Type B pancreatic cell (in vitro differentiated cells): ENCODE measurements around the gene IL1RAPL2. TPM values are rescaled to one million over a fixed set of nuclear protein-coding genes. Genes with fewer than 3 reads are reported as not detected.
"Not testable (repeated sequence)": the region's sequence is repeated elsewhere in the genome, so short reads cannot be mapped to it uniquely, and the experiment has no call there.

Experiments used
- DNase-seq: peaks from one replicate; pipeline ENCODE4 v3.0.0; 2021; ENCODE audit warnings: mixed read lengths; ENCODE audit not compliant: unreplicated experiment; ENCODE audit errors: extremely low spot score
- H3K27ac Mint-ChIP-seq: 2 replicates; pipeline ENCODE4 v1.8.0; 2021; ENCODE audit warnings: mild to moderate bottlenecking, mixed read lengths
- H3K27me3 Mint-ChIP-seq: 2 replicates; pipeline ENCODE4 v1.8.0; 2021; ENCODE audit warnings: mixed read lengths
- H3K36me3 Mint-ChIP-seq: 2 replicates; pipeline ENCODE4 v1.8.0; 2021; ENCODE audit warnings: mixed read lengths
- H3K4me1 Mint-ChIP-seq: one replicate; pipeline ENCODE4 v1.8.0; 2021; ENCODE audit warnings: mixed read lengths; ENCODE audit not compliant: unreplicated experiment
- H3K4me3 Mint-ChIP-seq: 2 replicates; pipeline ENCODE4 v1.8.0; 2021; ENCODE audit warnings: mild to moderate bottlenecking, mixed read lengths
- H3K9me3 Mint-ChIP-seq: 2 replicates; pipeline ENCODE4 v1.8.0; 2021; ENCODE audit warnings: mixed read lengths
- CTCF ChIP-seq: fragments of 200-600 bp; sonication (generic); conservative IDR thresholded peaks from 2 replicates; pipeline ENCODE4 v1.5.0; 2021; ENCODE audit warnings: antibody characterized with exemption, mild to moderate bottlenecking
- total RNA-seq: library from RNA; stranded (reverse); gene quantifications from 2 replicates; pipeline ENCODE4 v1.2.1, GENCODE V29; 2021; ENCODE audit warnings: low replicate concordance

The IL1RAPL2 gene
- total RNA-seq, 1 donor from 2014 or later, result 4.5 TPM

- no peak for TF ChIP-seq CTCF
- Mint-ChIP-seq H3K9me3 (peaks cover 3% of the 10 kb centered on the region), H3K4me3 (no peak overlapping the region), H3K27me3 (no peaks in the 10 kb centered on the region), H3K4me1 (no peaks in the 10 kb centered on the region), H3K36me3 (no peaks in the 10 kb centered on the region), H3K27ac (no peak overlapping the region)
- DNase-seq, result no peak
These were observed 440.1 kb downstream of the IL1RAPL2 start for GRCh38 chrX:105006103-105006502.

GRCh38 chrX:105006996-105007395 is 441.0 kb downstream of the IL1RAPL2 start:
- no peaks in the 10 kb centered on the region for H3K27me3 Mint-ChIP-seq
- no peak overlapping the region for H3K4me3 Mint-ChIP-seq
- H3K9me3 Mint-ChIP-seq, result peaks cover 3% of the 10 kb centered on the region
- no peak overlapping the region for H3K27ac Mint-ChIP-seq
- DNase-seq, result no peak
- no peaks in the 10 kb centered on the region for H3K4me1 Mint-ChIP-seq
- TF ChIP-seq CTCF, result no peak
- no peaks in the 10 kb centered on the region for H3K36me3 Mint-ChIP-seq

- Mint-ChIP-seq H3K36me3 (no peaks in the 10 kb centered on the region), H3K9me3 (no peaks in the 10 kb centered on the region), H3K4me1 (peaks cover 4% of the 10 kb centered on the region), H3K27me3 (no peaks in the 10 kb centered on the region), H3K27ac (no peak overlapping the region), H3K4me3 (no peak overlapping the region)
- no peak for TF ChIP-seq CTCF
- DNase-seq, result no peak
These were observed 447.7 kb downstream of the IL1RAPL2 start for GRCh38 chrX:105013719-105014118.

GRCh38 chrX:105017641-105018040 is 451.6 kb downstream of the IL1RAPL2 start:
- no peak for TF ChIP-seq CTCF
- Mint-ChIP-seq H3K4me3 (no peak overlapping the region), H3K36me3 (no peaks in the 10 kb centered on the region), H3K27ac (peak overlapping the region; percentile 67), H3K4me1 (peaks cover 4% of the 10 kb centered on the region), H3K9me3 (no peaks in the 10 kb centered on the region), H3K27me3 (no peaks in the 10 kb centered on the region)
- no peak for DNase-seq

- Mint-ChIP-seq H3K27me3 (no peaks in the 10 kb centered on the region), H3K4me3 (no peak overlapping the region), H3K9me3 (no peaks in the 10 kb centered on the region), H3K4me1 (peaks cover 4% of the 10 kb centered on the region), H3K27ac (no peak overlapping the region), H3K36me3 (no peaks in the 10 kb centered on the region)
- no peak for TF ChIP-seq CTCF
- no peak for DNase-seq
These were observed 452.9 kb downstream of the IL1RAPL2 start for GRCh38 chrX:105018865-105019264.

- H3K9me3 Mint-ChIP-seq, H3K36me3 Mint-ChIP-seq, DNase-seq, H3K27me3 Mint-ChIP-seq, H3K4me1 Mint-ChIP-seq, H3K4me3 Mint-ChIP-seq, H3K27ac Mint-ChIP-seq: not testable (repeated sequence)
These were observed 463.0 kb downstream of the IL1RAPL2 start for GRCh38 chrX:105028962-105029361.
